ENCODE results near the gene TCERG1. TPM values are rescaled to one million over a fixed set of nuclear protein-coding genes. Genes with fewer than 3 reads are reported as not detected.
"Not testable (repeated sequence)": the region's sequence is repeated elsewhere in the genome, so short reads cannot be mapped to it uniquely, and the experiment has no call there.

Gene TCERG1
- total RNA-seq, 6 experiments from 2014 or later, result 37.4 to 57.4 (median 49.6) TPM

DNA sequence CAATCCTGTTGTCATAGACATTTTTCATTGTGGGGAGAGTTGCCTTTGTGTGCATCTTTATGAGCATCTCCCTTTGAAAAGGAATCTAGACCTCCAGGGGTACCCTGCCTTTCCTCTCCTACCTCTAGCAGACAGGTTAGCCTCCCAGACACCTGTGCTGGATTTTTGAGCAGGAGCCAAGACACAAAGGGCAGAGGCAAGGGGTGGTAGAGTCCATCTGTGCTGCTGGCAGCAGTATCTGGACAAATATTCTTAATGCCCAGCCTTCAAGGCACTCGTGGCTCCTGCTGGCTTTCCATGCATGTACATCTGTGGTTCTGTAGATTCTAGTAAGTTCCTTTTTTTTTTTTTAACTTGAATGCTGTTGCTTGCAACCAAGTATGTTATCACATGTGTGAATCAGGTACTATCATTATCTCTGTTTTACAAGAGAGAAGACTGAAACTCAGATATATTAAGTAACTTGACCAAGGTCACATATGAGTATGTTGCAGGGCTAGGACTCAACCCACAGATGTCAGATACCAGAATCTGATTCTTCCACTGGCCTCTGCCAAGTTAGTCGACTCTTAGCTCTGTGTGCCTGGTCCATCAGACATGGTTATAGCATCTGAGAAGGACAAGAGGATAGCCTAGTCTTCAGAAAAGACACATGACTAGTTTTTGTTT, 101.8 kb downstream of the TCERG1 start:
- peaks cover 12% of the 10 kb centered on the region for H3K27me3 Mint-ChIP-seq (ENCODE audit: insufficient read depth)
- no peaks in the 10 kb centered on the region for H3K9me3 Mint-ChIP-seq
- H3K36me3 Mint-ChIP-seq (ENCODE audit: low read depth), result no peaks in the 10 kb centered on the region
- no peak overlapping the region for H3K27ac Mint-ChIP-seq
- no peak for DNase-seq
- no peaks in the 10 kb centered on the region for H3K4me1 Mint-ChIP-seq (ENCODE audit: low read depth)
- H3K4me3 Mint-ChIP-seq, result no peak overlapping the region
- TF ChIP-seq, protein P1, sequence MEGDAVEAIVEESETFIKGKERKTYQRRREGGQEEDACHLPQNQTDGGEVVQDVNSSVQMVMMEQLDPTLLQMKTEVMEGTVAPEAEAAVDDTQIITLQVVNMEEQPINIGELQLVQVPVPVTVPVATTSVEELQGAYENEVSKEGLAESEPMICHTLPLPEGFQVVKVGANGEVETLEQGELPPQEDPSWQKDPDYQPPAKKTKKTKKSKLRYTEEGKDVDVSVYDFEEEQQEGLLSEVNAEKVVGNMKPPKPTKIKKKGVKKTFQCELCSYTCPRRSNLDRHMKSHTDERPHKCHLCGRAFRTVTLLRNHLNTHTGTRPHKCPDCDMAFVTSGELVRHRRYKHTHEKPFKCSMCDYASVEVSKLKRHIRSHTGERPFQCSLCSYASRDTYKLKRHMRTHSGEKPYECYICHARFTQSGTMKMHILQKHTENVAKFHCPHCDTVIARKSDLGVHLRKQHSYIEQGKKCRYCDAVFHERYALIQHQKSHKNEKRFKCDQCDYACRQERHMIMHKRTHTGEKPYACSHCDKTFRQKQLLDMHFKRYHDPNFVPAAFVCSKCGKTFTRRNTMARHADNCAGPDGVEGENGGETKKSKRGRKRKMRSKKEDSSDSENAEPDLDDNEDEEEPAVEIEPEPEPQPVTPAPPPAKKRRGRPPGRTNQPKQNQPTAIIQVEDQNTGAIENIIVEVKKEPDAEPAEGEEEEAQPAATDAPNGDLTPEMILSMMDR (IDR thresholded peaks at IDR 0.05), result no peak

DNA sequence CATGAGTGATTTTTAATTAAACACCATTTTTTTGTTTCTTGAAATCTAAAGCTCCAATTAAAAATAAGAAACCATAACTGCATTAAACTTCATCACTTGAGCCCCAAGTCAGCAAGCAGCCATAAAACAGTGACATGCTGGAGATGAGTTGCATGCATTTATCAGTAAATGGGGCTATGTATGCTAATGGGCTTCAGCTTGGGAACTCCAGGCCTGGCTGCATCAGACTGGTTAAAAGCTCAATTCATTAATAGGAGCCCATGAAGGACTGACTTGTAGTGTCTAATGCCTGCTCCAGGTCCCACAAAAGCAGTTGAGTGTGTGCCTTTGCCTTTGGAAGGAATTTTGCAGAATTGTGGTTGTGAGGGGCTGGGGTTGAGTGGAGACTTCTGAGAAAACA, 102.5 kb downstream of the TCERG1 start:
- H3K4me3 Mint-ChIP-seq, result no peak overlapping the region

DNA sequence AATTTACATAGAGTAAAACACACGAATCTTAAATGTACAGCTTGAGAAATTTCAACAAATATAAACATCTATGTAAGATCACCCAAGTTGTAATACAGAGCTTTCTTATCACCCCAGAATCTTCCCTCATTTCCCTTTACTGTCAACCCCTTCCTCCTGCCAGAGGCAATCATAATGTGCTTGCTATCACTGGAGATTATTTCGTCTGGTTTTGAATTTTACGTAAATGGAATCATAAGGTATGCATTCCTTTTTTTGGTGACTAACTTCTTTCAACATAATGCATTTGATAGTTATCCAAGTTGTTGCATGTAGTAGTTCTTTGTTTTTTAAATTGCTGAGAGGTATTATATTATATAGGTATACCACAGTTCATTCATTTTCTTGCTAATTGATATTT, 106.3 kb downstream of the TCERG1 start:
- Mint-ChIP-seq H3K4me3 (no peak overlapping the region), H3K9me3 (no peaks in the 10 kb centered on the region), H3K27me3 (ENCODE audit: insufficient read depth) (peaks cover 8% of the 10 kb centered on the region), H3K27ac (no peak overlapping the region), H3K36me3 (ENCODE audit: low read depth) (no peaks in the 10 kb centered on the region), H3K4me1 (ENCODE audit: low read depth) (no peaks in the 10 kb centered on the region)
- DNase-seq, result no peak
- TF ChIP-seq, protein P1 (IDR thresholded peaks at IDR 0.05), result no peak

More for the DNA sequence above, 102.5 kb downstream of the TCERG1 start:
- DNase-seq, result no peak
- H3K27me3 Mint-ChIP-seq (ENCODE audit: insufficient read depth), result peaks cover 12% of the 10 kb centered on the region
- TF ChIP-seq, protein P1 (IDR thresholded peaks at IDR 0.05), result no peak
- no peaks in the 10 kb centered on the region for H3K9me3 Mint-ChIP-seq
- H3K36me3 Mint-ChIP-seq (ENCODE audit: low read depth), result no peaks in the 10 kb centered on the region
- H3K4me1 Mint-ChIP-seq (ENCODE audit: low read depth), result no peaks in the 10 kb centered on the region
- H3K27ac Mint-ChIP-seq, result no peak overlapping the region

DNA sequence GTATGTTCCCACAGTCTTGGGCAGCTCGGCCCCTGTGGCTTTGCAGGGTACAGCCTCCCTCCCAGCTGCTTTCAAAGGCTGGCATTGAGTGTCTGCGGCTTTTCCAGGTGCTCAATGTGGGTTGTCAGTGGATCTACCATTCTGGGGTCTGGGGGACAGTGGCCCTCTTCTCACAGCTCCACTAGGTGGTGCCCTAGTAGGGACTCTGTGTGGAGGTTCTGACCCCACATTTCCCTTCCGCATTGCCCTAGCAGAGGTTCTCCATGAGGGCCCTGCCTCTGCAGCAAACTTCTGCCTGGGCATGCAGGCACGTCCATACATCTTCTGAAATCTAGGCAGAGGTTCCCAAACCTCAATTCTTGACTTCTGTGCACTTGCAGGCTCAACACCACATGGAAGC, 109.8 kb downstream of the TCERG1 start:
- H3K4me3 Mint-ChIP-seq, result not testable (repeated sequence)

DNA sequence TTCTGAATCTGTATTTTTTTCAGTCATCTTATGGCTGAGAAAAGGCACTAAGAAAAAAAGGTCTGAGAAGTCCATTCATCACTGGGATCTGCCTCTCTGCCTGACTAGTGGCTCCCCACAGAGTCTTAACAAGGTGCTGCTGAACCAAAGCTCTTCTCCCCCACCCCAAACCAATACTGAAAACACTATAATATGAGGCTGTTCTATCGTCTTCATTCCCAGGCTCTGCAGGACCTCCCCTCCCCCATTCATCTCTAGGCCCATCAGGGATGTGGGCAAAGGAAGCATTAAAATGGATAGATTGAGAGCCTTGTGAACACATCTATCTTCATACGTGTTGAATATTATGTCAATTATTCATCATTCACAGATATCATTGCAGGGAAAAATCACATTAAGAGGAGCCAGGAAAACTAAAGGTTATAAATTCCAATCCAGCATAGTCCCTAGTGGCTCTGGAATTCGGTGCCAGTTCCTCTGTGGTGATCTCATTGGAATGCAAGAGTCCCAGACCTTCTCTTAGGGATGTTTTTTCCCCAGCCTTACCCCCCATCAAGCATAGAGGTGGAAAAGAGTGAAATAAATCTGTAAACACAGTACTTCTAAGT, 113.2 kb downstream of the TCERG1 start:
- no peak overlapping the region for H3K27ac Mint-ChIP-seq
- no peaks in the 10 kb centered on the region for H3K36me3 Mint-ChIP-seq (ENCODE audit: low read depth)
- TF ChIP-seq, protein P1 (IDR thresholded peaks at IDR 0.05), result no peak
- H3K27me3 Mint-ChIP-seq (ENCODE audit: insufficient read depth), result peaks cover 2% of the 10 kb centered on the region
- no peaks in the 10 kb centered on the region for H3K9me3 Mint-ChIP-seq
- peak; percentile 16 for DNase-seq
- no peaks in the 10 kb centered on the region; the same call in none of the 2 replicates for H3K4me1 Mint-ChIP-seq (ENCODE audit: low read depth)
- H3K4me3 Mint-ChIP-seq, result 0 out of 2 replicates have a peak overlapping the region, but pooled peaks have one; percentile 1

More for the DNA sequence above, 109.8 kb downstream of the TCERG1 start:
- H3K4me1 Mint-ChIP-seq (ENCODE audit: low read depth); H3K9me3 Mint-ChIP-seq; H3K27me3 Mint-ChIP-seq (ENCODE audit: insufficient read depth); H3K36me3 Mint-ChIP-seq (ENCODE audit: low read depth); H3K27ac Mint-ChIP-seq; DNase-seq: not testable (repeated sequence)

Other genes with a start within 250 kb of the TCERG1 start
- gene RBM27, start 243.7 kb upstream of the TCERG1 start, total RNA-seq (2021; fragmentation: NEBNext Ultra II Directional; extraction: Animal tissue kit (Norgen Biotek cat#: 25700)), result 10 to 100 TPM; 14.4 to 19.2 (median 16.9) TPM
- under 1 TPM in 1 of 6 experiments, not detected in 5; 0.07 TPM for gene POU4F3, start 108.5 kb upstream of the TCERG1 start, total RNA-seq (2021; fragmentation: NEBNext Ultra II Directional; extraction: Animal tissue kit (Norgen Biotek cat#: 25700))
- gene GPR151, start 68.9 kb downstream of the TCERG1 start, total RNA-seq (2021; fragmentation: NEBNext Ultra II Directional; extraction: Animal tissue kit (Norgen Biotek cat#: 25700)), result not detected

Measured in HFFc6 (cell line).